Liver (tissue), 9 donors: ENCODE measurements around the gene APOE. TPM values are rescaled to one million over a fixed set of nuclear protein-coding genes. Genes with fewer than 3 reads are reported as not detected.

ENCODE experiments used
- DNase-seq: peaks from one replicate; pipeline ENCODE4 v3.0.0-alpha.2; 2017; ENCODE audit warnings: low spot score
- H3K27ac ChIP-seq, 2 donors: one replicate each; pipeline ENCODE4 v1.7.0; 2013; ENCODE audit warnings: inconsistent platforms in 2 of 2, low read length in 2 of 2, control low read depth in 1 of 2, low read depth in 1 of 2, mild to moderate bottlenecking in 1 of 2
- H3K27me3 ChIP-seq, 4 donors: one replicate each; pipeline versions ENCODE4 v1.6.1 to v1.7.0; 2013; ENCODE audit warnings: low read length in 3 of 4, inconsistent platforms in 1 of 4, mild to moderate bottlenecking in 1 of 4, moderate library complexity in 1 of 4; ENCODE audit not compliant: control insufficient read depth in 4 of 4, insufficient read depth in 4 of 4
- H3K36me3 ChIP-seq, 4 donors: one replicate each; pipeline versions ENCODE4 v1.6.1 to v1.7.0; 2013; ENCODE audit warnings: low read length in 3 of 4, mild to moderate bottlenecking in 3 of 4, low read depth in 1 of 4, moderate library complexity in 1 of 4; ENCODE audit not compliant: control insufficient read depth in 4 of 4, insufficient read depth in 3 of 4
- H3K4me1 ChIP-seq, 4 donors: one replicate each; pipeline versions ENCODE4 v1.6.1 to v1.7.0; 2013; ENCODE audit warnings: low read length in 3 of 4, mild to moderate bottlenecking in 3 of 4, moderate library complexity in 1 of 4; ENCODE audit not compliant: control insufficient read depth in 4 of 4, insufficient read depth in 4 of 4
- H3K4me3 ChIP-seq, 3 donors: one replicate each; pipeline versions ENCODE4 v1.6.1 to v1.7.0; 2013; ENCODE audit warnings: low read length in 3 of 3, control low read depth in 1 of 3, low read depth in 1 of 3, mild to moderate bottlenecking in 1 of 3
- H3K9ac ChIP-seq, 2 donors: one replicate each; pipeline ENCODE4 v1.7.0; 2013; ENCODE audit warnings: low read length in 2 of 2, mild to moderate bottlenecking in 2 of 2, moderate library complexity in 2 of 2, control low read depth in 1 of 2, low read depth in 1 of 2
- H3K9me3 ChIP-seq, 4 donors: one replicate each; pipeline versions ENCODE4 v1.6.1 to v1.7.0; 2013; ENCODE audit warnings: low read length in 3 of 4; ENCODE audit not compliant: control insufficient read depth in 4 of 4
- FOXA1 ChIP-seq: IDR thresholded peaks from 2 replicates; pipeline ENCODE4 v1.6.1; 2016; ENCODE audit warnings: antibody characterized with exemption
- FOXA2 ChIP-seq: IDR thresholded peaks from 2 replicates; pipeline ENCODE4 v1.6.1; 2016; ENCODE audit warnings: antibody characterized with exemption
- GABPA ChIP-seq, 2 donors: IDR thresholded peaks in 1 of 2; conservative IDR thresholded peaks in 1 of 2; 2 replicates each; pipeline ENCODE4 v1.6.1; 2016; ENCODE audit warnings: antibody characterized with exemption in 2 of 2, mild to moderate bottlenecking in 1 of 2, moderate library complexity in 1 of 2
- HNF4A ChIP-seq, 2 donors: conservative IDR thresholded peaks; 2 replicates each; pipeline ENCODE4 v1.6.1; 2016; ENCODE audit warnings: antibody characterized with exemption in 2 of 2, mild to moderate bottlenecking in 2 of 2
- HNF4G ChIP-seq: IDR thresholded peaks from 2 replicates; pipeline ENCODE4 v1.6.1; 2016; ENCODE audit warnings: antibody characterized with exemption
- JUND ChIP-seq, 2 donors: IDR thresholded peaks; 2 replicates each; pipeline ENCODE4 v1.6.1; 2016; ENCODE audit warnings: antibody characterized with exemption in 2 of 2
- RAD21 ChIP-seq, 2 donors: IDR thresholded peaks; 2 replicates each; pipeline ENCODE4 v1.6.1; 2016; ENCODE audit warnings: antibody characterized with exemption in 2 of 2, mild to moderate bottlenecking in 2 of 2
- RXRA ChIP-seq, 2 donors: IDR thresholded peaks; 2 replicates each; pipeline ENCODE4 v1.6.1; 2017 to 2018; ENCODE audit warnings: antibody characterized with exemption in 2 of 2, mild to moderate bottlenecking in 1 of 2
- SP1 ChIP-seq: IDR thresholded peaks from 2 replicates; pipeline ENCODE4 v1.6.1; 2018; ENCODE audit warnings: antibody characterized with exemption, mild to moderate bottlenecking
- TAF1 ChIP-seq: conservative IDR thresholded peaks from 2 replicates; pipeline ENCODE4 v1.6.1; 2016; ENCODE audit warnings: antibody characterized with exemption, mild to moderate bottlenecking
- YY1 ChIP-seq: IDR thresholded peaks from 2 replicates; pipeline ENCODE4 v1.6.1; 2016; ENCODE audit warnings: antibody characterized with exemption, mild to moderate bottlenecking
- WGBS: extraction: QIAGEN DNeasy Blood & Tissue Kit; methylation state at CpG from one replicate; pipeline ENCODE4 v1.1.7; 2013; 5-methylcytosine and 5-hydroxymethylcytosine counted together
- polyA plus RNA-seq, 2 donors: library from polyadenylated mRNA; stranded (reverse) in 1 of 2; unstranded in 1 of 2; fragments of 200-250 nt in 1 of 2; fragments of >200 nt in 1 of 2; fragmentation: Nextera tagmentation in 1 of 2; extraction: Ambion mirVana in 1 of 2; gene quantifications; one replicate each; pipeline versions ENCODE4 v1.2.1 to v1.2.3, GENCODE V29; 2013 to 2015
- total RNA-seq, 2 donors: library from RNA; depleted of rRNA; stranded (reverse); fragments of >200 nt; gene quantifications; one replicate each; pipeline ENCODE4 v1.2.3, GENCODE V29; 2014
- TF ChIP-seq, protein P1 (sequence below): IDR thresholded peaks from 2 replicates; pipeline ENCODE4 v1.6.1; 2016; ENCODE audit warnings: antibody characterized with exemption, mild to moderate bottlenecking
- TF ChIP-seq, protein P2 (sequence below): fragments of 150-350 bp; IDR thresholded peaks from 2 replicates; pipeline ENCODE4 v1.5.1; 2017; ENCODE audit warnings: improper control_type of control experiment, low read depth, low read length; ENCODE audit not compliant: missing input control
- TF ChIP-seq, protein P3 (sequence below): IDR thresholded peaks from 2 replicates; pipeline ENCODE4 v1.6.1; 2016; ENCODE audit warnings: antibody characterized with exemption
- TF ChIP-seq, protein P4 (sequence below): IDR thresholded peaks from 2 replicates; pipeline ENCODE4 v1.6.1; 2016; ENCODE audit warnings: antibody characterized with exemption
- TF ChIP-seq, protein P5 (sequence below): IDR thresholded peaks from 2 replicates; pipeline ENCODE4 v1.6.1; 2016; ENCODE audit warnings: antibody characterized with exemption
- donor health status: healthy.
- donor health status: healthy.
- donor health status: healthy.
- donor health status: healthy.
- donor health status: healthy.

APOE gene
- total and polyA plus RNA-seq, 4 donors = 1,884 to 5,263 (median 3,713) TPM

DNA sequence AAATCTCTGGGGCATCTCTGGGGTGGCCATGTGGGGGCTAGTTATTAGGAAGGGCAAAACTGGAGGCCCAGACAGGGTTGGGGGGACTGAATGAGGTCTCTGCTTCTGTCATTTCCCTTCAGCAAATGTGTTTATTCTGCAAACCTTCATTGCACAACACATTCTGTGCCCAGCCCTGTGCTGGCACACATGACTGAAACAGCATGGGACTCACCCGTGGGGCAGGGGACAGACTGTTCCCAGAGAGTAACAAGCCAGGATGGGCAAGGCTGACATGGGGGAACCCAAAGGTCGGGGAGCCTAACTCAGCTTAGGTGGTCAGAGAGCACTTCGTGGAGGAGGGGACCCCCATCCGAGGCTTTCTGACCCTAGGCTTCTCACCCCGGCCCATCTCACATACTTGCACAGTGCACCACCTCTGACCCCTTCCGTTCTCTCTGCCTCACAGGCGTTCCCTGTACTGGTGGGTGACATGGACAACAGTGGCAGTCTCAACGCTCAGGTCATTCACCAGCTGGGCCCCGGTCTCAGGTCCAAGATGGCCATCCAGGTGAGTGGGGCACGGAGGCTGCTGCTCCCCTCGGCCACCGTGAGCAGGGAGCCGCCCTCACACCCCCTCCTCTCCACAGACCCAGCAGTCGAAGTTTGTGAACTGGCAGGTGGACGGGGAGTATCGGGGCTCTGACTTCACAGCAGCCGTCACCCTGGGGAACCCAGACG is 12.1 kb upstream of the APOE start:
- Histone ChIP-seq H3K4me3 (no peak overlapping the region), H3K36me3 (peaks cover 7 to 47% (median 27%) of the 10 kb centered on the region in 4 donors), H3K4me1 (peaks cover 11 to 29% (median 25%) of the 10 kb centered on the region in 4 donors), H3K9me3 (no peaks in the 10 kb centered on the region), H3K27ac (no peak overlapping the region), H3K9ac (no peak overlapping the region), H3K27me3 (no peaks in the 10 kb centered on the region)
- no peak for TF ChIP-seq JUND (IDR thresholded peaks at IDR 0.05)
- no peak for TF ChIP-seq TAF1
- TF ChIP-seq, protein P1, sequence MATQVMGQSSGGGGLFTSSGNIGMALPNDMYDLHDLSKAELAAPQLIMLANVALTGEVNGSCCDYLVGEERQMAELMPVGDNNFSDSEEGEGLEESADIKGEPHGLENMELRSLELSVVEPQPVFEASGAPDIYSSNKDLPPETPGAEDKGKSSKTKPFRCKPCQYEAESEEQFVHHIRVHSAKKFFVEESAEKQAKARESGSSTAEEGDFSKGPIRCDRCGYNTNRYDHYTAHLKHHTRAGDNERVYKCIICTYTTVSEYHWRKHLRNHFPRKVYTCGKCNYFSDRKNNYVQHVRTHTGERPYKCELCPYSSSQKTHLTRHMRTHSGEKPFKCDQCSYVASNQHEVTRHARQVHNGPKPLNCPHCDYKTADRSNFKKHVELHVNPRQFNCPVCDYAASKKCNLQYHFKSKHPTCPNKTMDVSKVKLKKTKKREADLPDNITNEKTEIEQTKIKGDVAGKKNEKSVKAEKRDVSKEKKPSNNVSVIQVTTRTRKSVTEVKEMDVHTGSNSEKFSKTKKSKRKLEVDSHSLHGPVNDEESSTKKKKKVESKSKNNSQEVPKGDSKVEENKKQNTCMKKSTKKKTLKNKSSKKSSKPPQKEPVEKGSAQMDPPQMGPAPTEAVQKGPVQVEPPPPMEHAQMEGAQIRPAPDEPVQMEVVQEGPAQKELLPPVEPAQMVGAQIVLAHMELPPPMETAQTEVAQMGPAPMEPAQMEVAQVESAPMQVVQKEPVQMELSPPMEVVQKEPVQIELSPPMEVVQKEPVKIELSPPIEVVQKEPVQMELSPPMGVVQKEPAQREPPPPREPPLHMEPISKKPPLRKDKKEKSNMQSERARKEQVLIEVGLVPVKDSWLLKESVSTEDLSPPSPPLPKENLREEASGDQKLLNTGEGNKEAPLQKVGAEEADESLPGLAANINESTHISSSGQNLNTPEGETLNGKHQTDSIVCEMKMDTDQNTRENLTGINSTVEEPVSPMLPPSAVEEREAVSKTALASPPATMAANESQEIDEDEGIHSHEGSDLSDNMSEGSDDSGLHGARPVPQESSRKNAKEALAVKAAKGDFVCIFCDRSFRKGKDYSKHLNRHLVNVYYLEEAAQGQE = no peak
- no peak for TF ChIP-seq HNF4A (conservative IDR thresholded peaks at IDR 0.05)
- TF ChIP-seq GABPA (IDR thresholded peaks at IDR 0.05 in 1 of 2, conservative IDR thresholded peaks at IDR 0.05 in 1 of 2) = no peak
- no peak for TF ChIP-seq HNF4G
- no peak for TF ChIP-seq FOXA2
- no peak for TF ChIP-seq YY1
- TF ChIP-seq, protein P2, sequence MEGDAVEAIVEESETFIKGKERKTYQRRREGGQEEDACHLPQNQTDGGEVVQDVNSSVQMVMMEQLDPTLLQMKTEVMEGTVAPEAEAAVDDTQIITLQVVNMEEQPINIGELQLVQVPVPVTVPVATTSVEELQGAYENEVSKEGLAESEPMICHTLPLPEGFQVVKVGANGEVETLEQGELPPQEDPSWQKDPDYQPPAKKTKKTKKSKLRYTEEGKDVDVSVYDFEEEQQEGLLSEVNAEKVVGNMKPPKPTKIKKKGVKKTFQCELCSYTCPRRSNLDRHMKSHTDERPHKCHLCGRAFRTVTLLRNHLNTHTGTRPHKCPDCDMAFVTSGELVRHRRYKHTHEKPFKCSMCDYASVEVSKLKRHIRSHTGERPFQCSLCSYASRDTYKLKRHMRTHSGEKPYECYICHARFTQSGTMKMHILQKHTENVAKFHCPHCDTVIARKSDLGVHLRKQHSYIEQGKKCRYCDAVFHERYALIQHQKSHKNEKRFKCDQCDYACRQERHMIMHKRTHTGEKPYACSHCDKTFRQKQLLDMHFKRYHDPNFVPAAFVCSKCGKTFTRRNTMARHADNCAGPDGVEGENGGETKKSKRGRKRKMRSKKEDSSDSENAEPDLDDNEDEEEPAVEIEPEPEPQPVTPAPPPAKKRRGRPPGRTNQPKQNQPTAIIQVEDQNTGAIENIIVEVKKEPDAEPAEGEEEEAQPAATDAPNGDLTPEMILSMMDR = no peak
- TF ChIP-seq, protein P3, sequence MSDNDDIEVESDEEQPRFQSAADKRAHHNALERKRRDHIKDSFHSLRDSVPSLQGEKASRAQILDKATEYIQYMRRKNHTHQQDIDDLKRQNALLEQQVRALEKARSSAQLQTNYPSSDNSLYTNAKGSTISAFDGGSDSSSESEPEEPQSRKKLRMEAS = no peak
- TF ChIP-seq SP1 = no peak
- whole genome bisulfite sequencing = 88% methylated on average over 18 of the region's 18 CpGs
- DNase-seq = no peak

DNA sequence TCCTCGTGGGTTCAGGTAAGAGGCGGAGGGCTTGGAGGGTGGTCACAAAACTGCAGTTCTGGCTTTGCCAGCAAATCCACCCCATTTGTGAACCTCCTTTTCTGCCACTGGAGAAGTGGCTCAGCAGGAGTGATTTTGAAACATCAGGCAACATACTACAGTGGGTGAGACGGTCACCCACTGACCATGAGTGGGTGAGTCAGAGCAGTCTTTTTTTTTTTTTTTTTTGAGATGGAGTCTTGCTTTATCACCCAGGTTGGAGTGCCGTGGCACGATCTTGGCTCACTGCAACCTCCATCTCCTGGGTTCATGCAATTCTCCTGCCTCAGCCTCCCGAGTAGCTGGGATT is 11.6 kb upstream of the APOE start:
- DNase-seq = no peak
- no peaks in the 10 kb centered on the region for H3K9me3 ChIP-seq
- 95% methylated on average over 6 of the region's 6 CpGs for WGBS
- H3K4me3 ChIP-seq = no peak overlapping the region
- H3K27me3 ChIP-seq = no peaks in the 10 kb centered on the region
- H3K4me1 ChIP-seq = peaks cover 11 to 29% (median 25%) of the 10 kb centered on the region in 4 donors
- H3K36me3 ChIP-seq = peaks cover 7 to 45% (median 27%) of the 10 kb centered on the region in 4 donors
- H3K9ac ChIP-seq = no peak overlapping the region
- H3K27ac ChIP-seq = no peak overlapping the region
- TF ChIP-seq FOXA1 = no peak
- TF ChIP-seq RAD21 (IDR thresholded peaks at IDR 0.05) = no peak
- TF ChIP-seq SP1 = no peak
- TF ChIP-seq, protein P4, sequence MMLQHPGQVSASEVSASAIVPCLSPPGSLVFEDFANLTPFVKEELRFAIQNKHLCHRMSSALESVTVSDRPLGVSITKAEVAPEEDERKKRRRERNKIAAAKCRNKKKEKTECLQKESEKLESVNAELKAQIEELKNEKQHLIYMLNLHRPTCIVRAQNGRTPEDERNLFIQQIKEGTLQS = no peak
- TF ChIP-seq, protein P5, sequence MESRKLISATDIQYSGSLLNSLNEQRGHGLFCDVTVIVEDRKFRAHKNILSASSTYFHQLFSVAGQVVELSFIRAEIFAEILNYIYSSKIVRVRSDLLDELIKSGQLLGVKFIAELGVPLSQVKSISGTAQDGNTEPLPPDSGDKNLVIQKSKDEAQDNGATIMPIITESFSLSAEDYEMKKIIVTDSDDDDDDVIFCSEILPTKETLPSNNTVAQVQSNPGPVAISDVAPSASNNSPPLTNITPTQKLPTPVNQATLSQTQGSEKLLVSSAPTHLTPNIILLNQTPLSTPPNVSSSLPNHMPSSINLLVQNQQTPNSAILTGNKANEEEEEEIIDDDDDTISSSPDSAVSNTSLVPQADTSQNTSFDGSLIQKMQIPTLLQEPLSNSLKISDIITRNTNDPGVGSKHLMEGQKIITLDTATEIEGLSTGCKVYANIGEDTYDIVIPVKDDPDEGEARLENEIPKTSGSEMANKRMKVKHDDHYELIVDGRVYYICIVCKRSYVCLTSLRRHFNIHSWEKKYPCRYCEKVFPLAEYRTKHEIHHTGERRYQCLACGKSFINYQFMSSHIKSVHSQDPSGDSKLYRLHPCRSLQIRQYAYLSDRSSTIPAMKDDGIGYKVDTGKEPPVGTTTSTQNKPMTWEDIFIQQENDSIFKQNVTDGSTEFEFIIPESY = no peak
- TF ChIP-seq, protein P1 = no peak
- TF ChIP-seq TAF1 = no peak
- no peak for TF ChIP-seq FOXA2
- no peak for TF ChIP-seq HNF4G
- no peak for TF ChIP-seq GABPA (IDR thresholded peaks at IDR 0.05 in 1 of 2, conservative IDR thresholded peaks at IDR 0.05 in 1 of 2)
- TF ChIP-seq, protein P2 = no peak
- TF ChIP-seq, protein P3 = no peak
- no peak for TF ChIP-seq JUND (IDR thresholded peaks at IDR 0.05)
- TF ChIP-seq RXRA (IDR thresholded peaks at IDR 0.05) = no peak
